Mesothelial cell of epicardium (in vitro differentiated cells): ENCODE measurements around the gene DACT1. TPM values are rescaled to one million over a fixed set of nuclear protein-coding genes. Genes with fewer than 3 reads are reported as not detected.
A peak's percentile ranks its signal among the peaks of the same experiment; 100 is the strongest.

Source experiments
- DNase-seq, 2 experiments: peaks; one replicate each; pipeline ENCODE4 v3.0.0; 2021; ENCODE audit warnings: low spot score in 2 of 2; ENCODE audit not compliant: unreplicated experiment in 2 of 2
- H3K27ac Mint-ChIP-seq: 2 replicates; pipeline ENCODE4 v1.8.0; 2021; ENCODE audit warnings: mixed read lengths
- H3K27me3 Mint-ChIP-seq: 2 replicates; pipeline ENCODE4 v1.8.0; 2021; ENCODE audit warnings: low read depth, mixed read lengths
- H3K36me3 Mint-ChIP-seq: 2 replicates; pipeline ENCODE4 v1.8.0; 2021; ENCODE audit warnings: mixed read lengths
- H3K4me1 Mint-ChIP-seq: 2 replicates; pipeline ENCODE4 v1.8.0; 2021; ENCODE audit warnings: mixed read lengths
- H3K4me3 Mint-ChIP-seq: 2 replicates; pipeline ENCODE4 v1.8.0; 2021; ENCODE audit warnings: mild to moderate bottlenecking, moderate library complexity, mixed read lengths
- H3K9me3 Mint-ChIP-seq: 2 replicates; pipeline ENCODE4 v1.8.0; 2021; ENCODE audit warnings: mixed read lengths
- total RNA-seq: library from RNA; stranded (reverse); gene quantifications from 3 replicates; pipeline ENCODE4 v1.2.1, GENCODE V29; 2021
- TF ChIP-seq, protein P1 (sequence below): fragments of 200-600 bp; sonication (generic); IDR thresholded peaks from one replicate; pipeline ENCODE4 v1.5.0; 2021; ENCODE audit warnings: antibody characterized with exemption; ENCODE audit not compliant: unreplicated experiment

DACT1 gene
- total RNA-seq, 1 donor from 2014 or later: 61.7 TPM

DNA sequence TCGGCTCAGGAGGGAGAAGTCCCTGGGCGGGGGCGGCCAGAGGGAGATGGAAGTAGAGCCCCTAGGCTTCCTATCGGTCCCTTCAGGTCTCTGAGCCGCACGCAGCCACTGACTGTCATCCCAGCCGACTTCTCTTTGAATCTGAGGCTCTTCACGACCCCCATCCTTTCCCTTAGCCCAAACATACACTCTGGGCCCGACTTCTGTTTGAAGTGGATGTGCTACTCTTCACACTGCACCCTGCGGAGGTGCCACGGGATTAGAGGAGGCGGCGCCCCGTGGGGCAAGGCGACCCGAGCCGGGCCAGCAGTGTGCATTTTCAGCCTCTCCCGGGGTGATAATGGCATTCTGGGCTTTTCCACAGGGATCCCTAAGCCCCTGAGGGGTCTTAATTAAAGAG lies 6.0 kb upstream of the DACT1 start:
- Mint-ChIP-seq H3K27me3 (peaks cover 6% of the 10 kb centered on the region), H3K27ac (no peak overlapping the region), H3K36me3 (no peaks in the 10 kb centered on the region), H3K4me3 (no peak overlapping the region), H3K9me3 (no peaks in the 10 kb centered on the region), H3K4me1 (peaks cover 51% of the 10 kb centered on the region)
- TF ChIP-seq, protein P1, sequence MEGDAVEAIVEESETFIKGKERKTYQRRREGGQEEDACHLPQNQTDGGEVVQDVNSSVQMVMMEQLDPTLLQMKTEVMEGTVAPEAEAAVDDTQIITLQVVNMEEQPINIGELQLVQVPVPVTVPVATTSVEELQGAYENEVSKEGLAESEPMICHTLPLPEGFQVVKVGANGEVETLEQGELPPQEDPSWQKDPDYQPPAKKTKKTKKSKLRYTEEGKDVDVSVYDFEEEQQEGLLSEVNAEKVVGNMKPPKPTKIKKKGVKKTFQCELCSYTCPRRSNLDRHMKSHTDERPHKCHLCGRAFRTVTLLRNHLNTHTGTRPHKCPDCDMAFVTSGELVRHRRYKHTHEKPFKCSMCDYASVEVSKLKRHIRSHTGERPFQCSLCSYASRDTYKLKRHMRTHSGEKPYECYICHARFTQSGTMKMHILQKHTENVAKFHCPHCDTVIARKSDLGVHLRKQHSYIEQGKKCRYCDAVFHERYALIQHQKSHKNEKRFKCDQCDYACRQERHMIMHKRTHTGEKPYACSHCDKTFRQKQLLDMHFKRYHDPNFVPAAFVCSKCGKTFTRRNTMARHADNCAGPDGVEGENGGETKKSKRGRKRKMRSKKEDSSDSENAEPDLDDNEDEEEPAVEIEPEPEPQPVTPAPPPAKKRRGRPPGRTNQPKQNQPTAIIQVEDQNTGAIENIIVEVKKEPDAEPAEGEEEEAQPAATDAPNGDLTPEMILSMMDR: no peak
- no peak for DNase-seq

DNA sequence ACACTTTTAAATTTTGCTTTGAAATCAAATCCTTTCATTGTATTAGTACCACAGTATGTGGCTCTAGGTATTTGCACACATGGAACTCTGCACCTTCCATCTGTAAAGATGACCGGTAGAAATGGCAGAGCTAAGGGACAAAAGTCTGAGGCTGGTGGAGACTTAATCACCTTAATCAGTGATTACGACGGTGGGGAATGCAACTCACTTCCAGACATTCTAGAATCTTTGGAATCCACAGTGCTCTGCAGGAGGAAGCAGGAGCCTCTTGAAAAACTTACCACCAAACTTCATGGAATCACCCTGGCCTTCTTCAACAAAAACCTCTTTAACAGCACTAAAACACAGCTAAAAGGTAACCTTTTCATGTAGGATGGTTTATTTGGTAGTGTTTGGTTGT lies 3.9 kb upstream of the DACT1 start:
- Mint-ChIP-seq H3K4me3 (no peak overlapping the region), H3K9me3 (no peaks in the 10 kb centered on the region), H3K36me3 (no peaks in the 10 kb centered on the region), H3K27ac (no peak overlapping the region), H3K4me1 (peaks cover 37% of the 10 kb centered on the region), H3K27me3 (peaks cover 6% of the 10 kb centered on the region)
- TF ChIP-seq, protein P1: no peak
- DNase-seq: no peak

DNA sequence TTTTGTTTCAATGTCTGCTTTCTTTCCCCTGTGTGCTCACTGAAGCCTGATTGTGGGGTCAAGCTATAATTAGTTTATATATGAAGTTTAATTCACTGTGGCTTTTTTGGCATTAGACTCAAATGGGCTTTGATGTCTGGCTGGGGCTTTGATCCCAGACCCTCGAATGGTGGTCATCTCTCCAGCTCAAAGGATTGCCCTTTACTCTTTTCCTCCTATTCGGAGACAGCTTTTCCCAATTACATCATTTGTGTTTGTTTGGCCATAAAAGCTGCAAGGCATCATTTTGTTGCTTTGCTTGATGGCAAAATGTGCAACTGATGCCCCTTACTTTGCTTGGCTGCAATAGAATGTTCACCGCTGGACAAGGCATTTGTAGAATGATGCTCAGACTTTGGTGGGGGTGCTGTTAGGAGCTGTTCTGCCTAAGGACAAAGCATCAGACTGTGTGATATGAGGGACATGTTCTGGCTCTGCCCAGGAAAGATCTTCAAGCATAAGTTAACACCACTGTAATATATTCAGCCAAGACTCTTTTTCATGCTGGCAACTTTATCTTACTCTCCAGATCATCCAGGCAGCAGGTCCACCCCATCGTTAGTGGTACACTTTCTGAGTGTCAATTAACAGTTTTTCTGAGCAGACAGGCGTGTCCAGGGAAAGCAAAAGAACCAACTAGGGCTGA lies 3.2 kb upstream of the DACT1 start:
- Mint-ChIP-seq H3K9me3 (no peaks in the 10 kb centered on the region), H3K4me3 (no peak overlapping the region), H3K4me1 (peaks cover 39% of the 10 kb centered on the region), H3K27me3 (peaks cover 6% of the 10 kb centered on the region), H3K36me3 (no peaks in the 10 kb centered on the region), H3K27ac (peak overlapping the region; percentile 73)
- TF ChIP-seq, protein P1: no peak
- no peak for DNase-seq

DNA sequence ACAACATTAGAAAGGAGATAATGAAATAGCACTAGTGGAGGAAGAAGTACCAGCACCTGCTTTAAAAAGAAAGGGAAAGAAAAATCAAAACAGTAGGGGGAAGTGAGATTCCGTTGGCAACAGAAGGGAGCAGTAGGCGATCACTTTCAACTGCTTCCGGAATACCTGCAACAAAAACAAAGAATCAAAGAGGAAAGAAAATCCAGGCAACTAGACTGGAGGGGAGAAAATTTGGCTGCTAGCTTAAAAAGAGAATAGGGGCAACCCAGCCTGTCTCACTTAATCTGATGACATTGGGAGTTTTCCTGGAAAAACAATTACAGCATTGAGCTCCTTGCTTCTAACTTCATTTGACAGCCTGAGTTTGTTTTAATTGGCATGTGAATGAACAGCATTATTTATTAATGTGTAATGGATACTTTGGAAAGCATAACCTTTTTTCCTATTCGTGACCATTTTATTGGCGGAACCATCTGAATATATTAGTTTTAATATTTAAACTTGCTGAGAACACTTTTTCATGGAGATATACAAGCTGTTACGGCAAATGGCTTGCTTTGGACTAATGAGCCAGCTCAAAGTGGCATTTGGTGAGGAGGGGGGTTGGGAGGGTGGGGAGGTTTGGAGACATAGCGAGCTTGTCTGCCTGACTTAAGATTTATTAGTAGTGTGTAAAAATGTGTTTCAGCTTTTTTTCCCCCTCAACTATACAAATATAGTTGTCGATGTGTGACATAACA lies 2.5 kb upstream of the DACT1 start:
- Mint-ChIP-seq H3K4me3 (peak overlapping the region; percentile 10), H3K9me3 (no peaks in the 10 kb centered on the region), H3K27me3 (peaks cover 6% of the 10 kb centered on the region), H3K36me3 (no peaks in the 10 kb centered on the region), H3K4me1 (peaks cover 46% of the 10 kb centered on the region), H3K27ac (peak overlapping the region; percentile 73)
- TF ChIP-seq, protein P1: no peak
- DNase-seq: no peak

DNA sequence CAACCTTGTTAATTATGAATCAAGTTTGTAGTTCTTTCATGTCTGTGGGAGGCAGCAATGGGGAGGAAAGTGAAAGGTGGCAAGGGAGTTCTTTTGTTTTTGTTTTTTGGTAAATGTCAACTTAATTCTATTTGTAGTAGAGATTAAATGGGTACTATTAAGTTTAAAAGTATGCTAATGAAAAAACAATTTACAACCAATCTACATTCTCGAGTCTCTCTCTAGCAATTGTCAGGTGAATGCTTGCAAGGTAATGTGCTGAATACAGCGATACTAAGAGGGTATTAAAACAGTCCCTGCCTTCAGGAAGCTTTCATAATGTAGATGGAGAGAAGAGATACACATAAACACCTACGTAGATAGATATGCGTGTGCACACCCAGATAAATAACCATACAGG lies 1.6 kb upstream of the DACT1 start:
- H3K4me1 Mint-ChIP-seq: peaks cover 54% of the 10 kb centered on the region
- peaks cover 6% of the 10 kb centered on the region for H3K27me3 Mint-ChIP-seq
- H3K27ac Mint-ChIP-seq: peak overlapping the region; percentile 97
- no peaks in the 10 kb centered on the region for H3K9me3 Mint-ChIP-seq
- DNase-seq: no peak
- peak overlapping the region; percentile 89 for H3K4me3 Mint-ChIP-seq
- peaks cover 4% of the 10 kb centered on the region for H3K36me3 Mint-ChIP-seq
- TF ChIP-seq, protein P1: no peak
